Activated CD8-positive, alpha-beta memory T cell treated with anti-CD3 and anti-CD28 coated beads for 24 hours (primary cell): ENCODE data around the gene FAM53B.

Experiments
- DNase-seq: peaks from one replicate; pipeline ENCODE4 v3.0.0-alpha.2; 2020

Gene FAM53B

GRCh38 chr10:124644236-124644635, 99.9 kb downstream of the FAM53B start:
- DNase-seq, result no peak

- no peak for DNase-seq
Measured at GRCh38 chr10:124643330-124644009, 100.7 kb downstream of the FAM53B start.

- DNase-seq, result no peak
Measured at GRCh38 chr10:124642088-124642710, 102.0 kb downstream of the FAM53B start.

- DNase-seq, result no peak
Measured at GRCh38 chr10:124641282-124642087, 102.7 kb downstream of the FAM53B start.

GRCh38 chr10:124640538-124641231, 103.5 kb downstream of the FAM53B start:
- DNase-seq, result no peak

- DNase-seq, result no peak
Measured at GRCh38 chr10:124640056-124640455, 104.1 kb downstream of the FAM53B start.

GRCh38 chr10:124639646-124640045, 104.5 kb downstream of the FAM53B start:
- DNase-seq, result no peak

GRCh38 chr10:124639206-124639605, 105.0 kb downstream of the FAM53B start:
- DNase-seq, result no peak

GRCh38 chr10:124637746-124638145, 106.4 kb downstream of the FAM53B start:
- no peak for DNase-seq

GRCh38 chr10:124637091-124637700, 107.0 kb downstream of the FAM53B start:
- no peak for DNase-seq

GRCh38 chr10:124636271-124636995, 107.7 kb downstream of the FAM53B start:
- no peak for DNase-seq

- DNase-seq, result no peak
Measured at GRCh38 chr10:124632566-124632965, 111.6 kb downstream of the FAM53B start.

GRCh38 chr10:124632064-124632531, 112.1 kb downstream of the FAM53B start:
- no peak for DNase-seq

- DNase-seq, result no peak
Measured at GRCh38 chr10:124630551-124630950, 113.6 kb downstream of the FAM53B start.

GRCh38 chr10:124629842-124630241, 114.3 kb downstream of the FAM53B start:
- no peak for DNase-seq

GRCh38 chr10:124629415-124629814, 114.8 kb downstream of the FAM53B start:
- no peak for DNase-seq

GRCh38 chr10:124628676-124629021, 115.5 kb downstream of the FAM53B start:
- no peak for DNase-seq

GRCh38 chr10:124627866-124628675, 116.1 kb downstream of the FAM53B start:
- no peak for DNase-seq

- DNase-seq, result peak; percentile 81
Measured at GRCh38 chr10:124626759-124627380, 117.3 kb downstream of the FAM53B start.

GRCh38 chr10:124625831-124626238, 118.3 kb downstream of the FAM53B start:
- no peak for DNase-seq

- DNase-seq, result no peak
Measured at GRCh38 chr10:124624895-124625294, 119.3 kb downstream of the FAM53B start.
